HuH-7.5 (cell line): Measurements from ENCODE around the gene ACSS3.

Experiments
- DNase-seq: peaks from one replicate; pipeline ENCODE4 v3.0.0; 2011; ENCODE audit warnings: low spot score

Gene ACSS3

GRCh38 chr12:81224626-81225025 is 146.7 kb downstream of the ACSS3 start:
- DNase-seq = no peak

GRCh38 chr12:81229759-81230158 is 151.9 kb downstream of the ACSS3 start:
- DNase-seq = no peak

DNA sequence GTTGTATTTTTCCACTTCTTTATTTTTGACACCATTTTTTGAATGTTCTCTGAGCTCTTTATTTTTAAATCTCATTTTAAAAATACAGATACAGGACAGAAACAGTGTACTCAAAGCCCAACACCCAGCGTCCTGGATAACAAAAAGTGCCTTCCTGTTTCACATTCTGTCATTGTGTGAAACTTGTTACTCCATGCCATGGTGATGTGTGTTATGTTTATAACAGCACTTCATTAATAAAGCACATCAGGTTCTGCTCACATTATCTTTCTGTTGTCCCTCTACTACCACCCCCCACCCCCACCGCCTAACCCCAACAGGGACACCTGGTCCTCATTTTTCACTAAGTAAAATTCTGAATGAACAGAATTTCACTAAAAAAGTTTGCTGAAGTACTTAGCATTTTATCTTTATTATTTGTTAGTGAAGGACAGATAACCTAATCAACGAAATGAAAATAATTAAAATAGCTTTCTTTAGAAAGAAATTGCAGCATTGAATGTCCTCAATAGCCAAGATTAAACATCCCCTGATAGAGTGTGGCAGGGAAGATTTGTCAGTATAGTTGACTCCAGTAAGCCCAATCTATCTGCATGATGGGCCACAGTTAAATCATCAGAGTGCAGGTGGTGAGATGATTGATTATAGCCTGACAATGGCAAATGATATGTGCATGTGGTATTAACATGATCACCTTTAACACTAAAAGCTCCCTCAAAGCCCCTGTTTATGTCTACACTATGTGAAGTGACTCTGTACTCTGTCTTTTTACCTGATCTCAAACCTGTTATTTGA is 153.9 kb downstream of the ACSS3 start:
- DNase-seq = no peak

- DNase-seq = no peak
Observed at GRCh38 chr12:81245458-81245857, 167.6 kb downstream of the ACSS3 start.

DNA sequence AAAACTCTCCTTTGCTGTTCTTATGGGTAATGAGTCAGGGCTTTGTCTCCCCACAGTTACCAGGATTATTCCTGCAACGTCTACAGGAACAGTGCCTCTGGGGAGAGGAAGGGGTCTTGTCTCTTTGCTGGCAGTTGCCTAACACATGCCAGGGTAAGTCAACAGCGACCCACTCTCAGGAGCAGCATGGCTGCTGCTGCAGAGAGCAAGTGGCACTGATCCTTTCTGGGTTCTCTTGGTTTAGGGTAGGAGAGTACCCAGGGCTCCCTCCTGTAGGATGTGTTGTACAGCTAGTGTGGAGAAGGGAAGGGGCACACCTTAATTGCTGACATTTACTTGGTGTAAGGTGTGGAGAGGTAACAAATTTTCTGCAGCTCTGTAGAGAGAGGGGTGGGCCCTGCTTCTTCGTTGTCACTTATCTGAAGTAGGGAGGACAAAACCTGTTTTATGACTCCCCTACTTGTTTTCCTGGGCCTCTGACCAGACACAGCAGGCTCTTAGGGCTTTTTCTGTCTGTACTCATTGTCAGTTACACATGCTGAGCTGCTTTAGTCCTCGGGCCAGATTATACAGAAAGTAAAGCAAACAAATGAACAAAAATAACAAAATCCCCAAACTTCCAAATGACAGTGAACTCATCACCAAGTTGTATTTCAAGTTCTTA is 168.2 kb downstream of the ACSS3 start:
- DNase-seq = no peak

DNA sequence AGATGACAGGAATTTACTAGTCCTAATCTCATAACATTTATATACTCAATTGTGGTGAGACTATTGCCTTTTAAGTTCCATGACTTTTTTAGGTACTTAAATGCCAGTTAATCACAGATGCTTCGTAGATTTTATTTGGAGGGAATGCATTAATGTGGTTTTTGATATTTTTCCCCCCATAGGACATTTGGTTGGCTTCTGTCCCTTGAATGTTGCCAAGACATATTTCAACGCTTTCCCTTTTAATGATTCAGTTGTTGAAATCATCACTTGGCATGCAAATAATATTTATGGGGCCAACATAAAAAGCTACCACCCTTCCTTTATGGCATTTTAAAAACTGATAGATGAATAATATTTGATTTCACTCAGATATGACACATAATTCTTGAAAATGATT is 172.1 kb downstream of the ACSS3 start:
- DNase-seq = no peak

GRCh38 chr12:81252228-81252627 is 174.3 kb downstream of the ACSS3 start:
- no peak for DNase-seq

- DNase-seq = no peak
Observed at GRCh38 chr12:81253360-81253759, 175.5 kb downstream of the ACSS3 start.

DNA sequence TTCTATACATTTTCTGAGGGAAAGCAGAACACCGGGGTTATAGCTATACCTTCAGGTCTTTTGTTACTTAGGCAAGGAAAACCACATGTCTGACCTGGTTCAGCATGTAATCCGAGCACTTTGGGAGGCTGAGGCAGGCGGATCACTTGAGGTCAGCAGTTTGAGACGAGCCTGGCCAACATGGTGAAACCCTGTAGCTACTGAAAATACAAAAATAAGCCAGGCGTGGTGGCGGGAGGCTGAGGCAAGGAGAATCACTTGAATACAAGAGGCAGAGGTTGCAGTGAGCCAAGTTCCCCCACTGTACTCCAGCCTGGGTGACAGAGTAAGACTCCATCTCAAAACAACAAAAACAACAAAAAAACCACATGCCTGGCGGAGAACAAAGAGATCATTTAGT is 177.6 kb downstream of the ACSS3 start:
- DNase-seq = no peak

DNA sequence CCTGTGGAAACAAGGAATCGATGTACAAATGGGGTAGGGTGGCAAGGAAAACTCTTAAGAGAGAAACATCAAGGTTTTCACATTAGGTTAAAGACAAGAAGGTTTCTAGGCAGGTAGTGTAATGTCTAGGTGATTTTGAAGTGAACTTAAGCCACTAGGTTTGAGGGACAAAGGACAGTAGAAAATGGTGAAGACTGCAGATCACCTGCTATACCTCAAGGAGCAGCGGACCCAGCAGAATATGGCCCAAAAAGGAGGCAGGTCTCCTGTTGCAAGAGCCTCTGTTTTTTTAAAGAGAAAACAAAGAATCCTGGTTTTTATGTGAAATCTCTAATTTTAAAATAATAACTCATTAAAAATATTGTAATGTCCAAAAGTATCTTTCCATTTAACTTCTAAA is 178.1 kb downstream of the ACSS3 start:
- DNase-seq = no peak

GRCh38 chr12:81257947-81258551 is 180.2 kb downstream of the ACSS3 start:
- DNase-seq = no peak

DNA sequence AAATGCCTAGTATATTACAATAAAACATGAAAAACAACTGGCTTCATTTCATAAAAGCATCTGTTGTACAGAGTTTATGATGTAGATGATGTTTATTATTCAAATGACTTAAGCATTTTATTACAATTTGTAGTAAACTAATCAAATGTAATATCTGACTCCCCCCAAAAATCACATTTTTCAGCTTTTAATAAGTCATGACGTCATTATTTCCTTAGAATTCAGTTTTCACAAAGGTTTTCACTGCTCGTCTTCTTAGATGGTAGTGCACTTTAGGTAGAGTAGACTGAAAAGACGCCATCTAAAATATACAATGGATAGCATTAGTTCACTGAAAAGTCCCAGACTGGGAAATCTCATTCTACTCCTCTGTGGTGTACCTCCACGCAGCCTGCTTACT is 181.5 kb downstream of the ACSS3 start:
- DNase-seq = no peak

- DNase-seq = no peak
Observed at GRCh38 chr12:81261508-81262207, 183.8 kb downstream of the ACSS3 start.

DNA sequence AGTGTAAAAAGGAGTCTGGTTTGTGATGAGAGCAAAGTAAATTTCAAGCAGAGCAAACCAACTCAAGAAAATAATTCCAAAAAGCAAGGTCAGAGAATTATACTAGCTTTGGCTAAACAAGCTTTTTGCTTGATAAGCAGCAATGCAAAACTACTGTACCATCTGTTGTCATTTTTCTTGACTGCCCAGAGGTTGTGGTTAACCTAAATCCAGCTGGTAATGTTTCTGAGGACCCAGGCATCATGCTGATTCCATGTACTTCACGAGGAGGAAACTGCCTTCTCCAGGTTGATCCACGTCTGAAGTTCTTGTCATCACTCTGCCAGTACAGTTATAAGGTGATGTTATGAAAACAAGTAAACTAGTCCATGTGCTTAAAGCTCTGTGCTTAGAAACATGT is 185.2 kb downstream of the ACSS3 start:
- no peak for DNase-seq

DNA sequence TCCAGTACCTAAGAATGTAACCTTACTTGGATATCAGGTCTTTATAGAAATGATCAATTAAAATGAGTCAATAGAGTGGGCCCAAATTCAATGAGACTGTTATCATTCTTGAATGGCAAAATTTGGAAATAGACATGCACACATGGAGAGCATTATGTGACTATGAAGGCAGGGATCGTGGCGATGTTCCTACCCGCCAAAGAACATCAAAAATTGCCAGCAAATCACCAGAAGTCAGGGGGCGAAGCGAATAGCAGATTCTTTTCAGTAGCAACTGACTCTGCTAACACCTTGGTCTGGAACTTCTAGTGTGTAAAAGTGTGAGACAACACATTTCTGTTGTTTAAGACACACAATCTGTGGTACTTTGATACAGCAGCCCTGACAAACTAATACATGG is 192.5 kb downstream of the ACSS3 start:
- no peak for DNase-seq

GRCh38 chr12:81274637-81275529 is 197.0 kb downstream of the ACSS3 start:
- DNase-seq = no peak

- no peak for DNase-seq
Observed at GRCh38 chr12:81284137-81284536, 206.3 kb downstream of the ACSS3 start.

DNA sequence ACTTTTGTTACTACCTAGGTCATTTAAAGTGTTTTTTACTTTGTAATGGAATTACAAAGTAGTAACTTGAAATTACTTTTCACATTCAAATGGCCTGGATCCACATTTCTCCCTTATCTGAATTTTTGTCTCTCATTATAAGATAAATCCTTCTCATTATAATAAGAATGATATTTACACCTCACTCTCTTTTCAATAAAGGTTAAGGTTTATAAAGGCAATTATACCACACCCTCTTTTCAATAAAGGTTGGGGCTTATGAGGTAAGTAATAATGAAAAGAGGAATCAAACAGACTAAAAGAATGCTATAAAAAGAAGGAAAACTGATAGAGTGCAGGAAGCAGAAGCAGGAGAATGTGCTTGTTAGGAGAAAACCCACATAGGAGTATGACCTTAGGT is 210.8 kb downstream of the ACSS3 start:
- no peak for DNase-seq

DNA sequence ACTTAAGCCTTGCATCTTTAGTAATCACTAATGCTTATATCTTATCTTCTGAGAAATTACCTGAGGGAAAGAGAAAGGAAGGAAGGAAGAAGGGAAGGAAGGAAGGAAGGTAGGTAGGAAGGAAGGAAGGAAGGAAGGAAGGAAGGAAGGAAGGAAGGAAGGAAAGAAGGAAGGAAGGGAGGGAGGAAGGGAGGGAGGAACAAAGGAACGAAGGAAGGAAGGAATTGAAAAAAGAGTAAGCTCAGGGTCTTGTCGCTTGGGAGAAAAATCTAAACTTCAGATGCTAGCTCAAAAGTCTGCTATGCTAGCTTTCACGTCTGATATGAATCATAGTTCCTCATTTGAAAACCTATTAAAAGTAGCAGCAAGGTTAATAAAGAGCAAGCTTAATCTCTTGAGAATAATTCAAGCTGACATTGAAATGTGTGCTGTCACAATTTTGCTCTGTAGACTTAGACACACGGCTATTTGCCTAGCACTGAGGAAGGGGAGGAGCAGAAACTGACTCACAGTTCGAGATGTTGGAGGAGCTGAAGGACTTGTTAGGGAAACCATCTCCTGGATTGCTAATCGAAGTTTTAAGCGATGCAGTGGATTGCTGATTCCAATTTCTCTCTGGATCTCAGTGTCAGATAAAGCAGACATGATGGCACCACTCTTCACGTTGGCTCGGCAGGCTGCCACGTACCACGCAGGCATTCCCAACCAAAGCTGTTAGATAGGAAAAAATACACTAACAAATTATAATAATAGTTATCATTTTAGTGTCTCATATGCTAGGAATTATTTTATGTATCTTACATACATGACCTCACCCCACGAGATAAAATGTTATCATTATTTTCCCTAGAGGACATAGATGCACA is 216.7 kb downstream of the ACSS3 start:
- DNase-seq = no peak

DNA sequence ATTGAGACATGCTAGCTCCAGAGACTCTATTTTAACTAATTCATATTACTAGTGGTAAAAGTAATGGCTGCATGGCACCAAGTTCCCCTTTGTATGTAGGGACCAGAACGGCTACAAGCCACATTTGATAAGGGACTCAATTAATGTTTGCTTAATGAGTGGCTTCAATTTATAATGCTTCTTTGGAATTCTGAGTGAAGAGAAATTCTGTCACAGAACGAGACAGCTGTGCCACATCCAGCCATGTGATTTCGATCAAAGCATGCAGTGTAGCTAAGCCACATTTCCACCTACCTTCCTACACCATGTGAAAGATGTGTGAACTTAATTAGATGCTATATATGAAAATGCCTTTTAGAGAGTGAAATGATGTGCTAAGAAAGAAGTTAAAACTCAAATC is 217.4 kb downstream of the ACSS3 start:
- DNase-seq = no peak
